Cardiac fibroblast (primary cell): ENCODE data around the gene SETBP1.

Experiments used
- DNase-seq, 2 donors: peaks; one replicate each; pipeline versions ENCODE4 v3.0.0 to v3.0.0-alpha.2; 2010; ENCODE audit warnings: low read depth in 2 of 2
- H3K4me3 ChIP-seq, 2 donors: replicated peaks in 1 of 2; 1 replicate in 1 of 2; 2 replicates in 1 of 2; pipeline ENCODE4 v1.5.1; 2011; ENCODE audit warnings: low read depth in 2 of 2, low read length in 2 of 2, mild to moderate bottlenecking in 2 of 2, moderate library complexity in 1 of 2
- CTCF ChIP-seq: IDR thresholded peaks from one replicate; pipeline ENCODE4 v1.5.1; 2011; ENCODE audit warnings: low read depth, mild to moderate bottlenecking, low read length, inconsistent platforms

SETBP1 gene

GRCh38 chr18:44803019-44803650 is 122.4 kb downstream of the SETBP1 start:
- DNase-seq: peak; percentile 43 to 76
- TF ChIP-seq CTCF: no peak
- no peak overlapping the region for H3K4me3 ChIP-seq

- H3K4me3 ChIP-seq: no peak overlapping the region
- TF ChIP-seq CTCF: no peak
- DNase-seq: peak in 1 of 2 donors; percentile 33
Observed at GRCh38 chr18:44804033-44804432, 123.3 kb downstream of the SETBP1 start.

GRCh38 chr18:44805176-44805575 is 124.5 kb downstream of the SETBP1 start:
- no peak overlapping the region for H3K4me3 ChIP-seq
- no peak for TF ChIP-seq CTCF
- DNase-seq: no peak

- H3K4me3 ChIP-seq: no peak overlapping the region
- TF ChIP-seq CTCF: no peak
- DNase-seq: no peak
Observed at GRCh38 chr18:44805643-44806042, 125.0 kb downstream of the SETBP1 start.

DNA sequence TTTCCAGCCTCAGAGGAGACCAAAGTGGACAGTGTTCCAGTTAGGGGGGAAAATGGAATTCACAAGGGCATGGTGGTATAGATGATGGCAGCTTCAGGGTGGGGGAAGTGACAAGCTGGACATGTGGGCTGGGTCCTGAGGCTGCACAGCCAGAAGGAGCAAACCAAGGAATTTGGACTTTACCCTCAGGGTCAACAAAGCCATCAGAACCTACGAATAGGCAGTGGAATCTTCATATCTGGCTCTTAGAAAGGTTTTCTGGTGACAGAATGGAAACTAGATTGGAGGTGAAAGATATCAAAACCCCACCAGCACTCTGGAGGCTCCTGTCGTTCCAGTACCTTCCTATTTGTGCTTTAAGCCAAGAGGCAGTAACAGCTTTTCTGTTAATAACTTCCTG is 127.1 kb downstream of the SETBP1 start:
- no peak for DNase-seq
- no peak for TF ChIP-seq CTCF
- H3K4me3 ChIP-seq: no peak overlapping the region

- no peak for TF ChIP-seq CTCF
- no peak overlapping the region for H3K4me3 ChIP-seq
- DNase-seq: no peak
Observed at GRCh38 chr18:44811572-44812125, 131.0 kb downstream of the SETBP1 start.

DNA sequence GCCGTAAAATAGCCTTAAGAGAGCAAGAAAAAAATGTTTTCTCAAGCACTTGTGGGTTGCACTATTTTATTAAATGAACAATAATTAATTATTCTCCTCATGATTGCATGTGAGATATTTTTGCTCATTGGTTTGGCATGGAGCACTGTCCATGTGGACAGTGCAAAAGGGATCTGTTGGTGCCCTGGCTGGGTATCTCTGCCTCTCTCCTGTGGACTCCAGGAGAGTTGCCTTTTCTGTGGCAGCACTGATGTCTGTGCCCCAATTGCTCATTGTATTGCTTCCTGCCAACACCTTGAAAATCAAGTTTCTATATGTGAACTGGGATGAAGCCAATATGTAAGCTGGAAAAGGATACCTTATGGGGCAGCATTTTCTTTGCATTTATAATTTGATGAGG is 131.7 kb downstream of the SETBP1 start:
- no peak for DNase-seq
- TF ChIP-seq CTCF: no peak
- H3K4me3 ChIP-seq: no peak overlapping the region
